Smooth muscle cell of the umbilical artery (primary cell): ENCODE results near the gene OCLN. TPM values are rescaled to one million over a fixed set of nuclear protein-coding genes. Genes with fewer than 3 reads are reported as not detected.

Experiments
- total RNA-seq: library from RNA; depleted of rRNA; stranded (reverse); fragments of >200 nt; gene quantifications from 2 replicates; pipeline ENCODE4 v1.2.3, GENCODE V29; 2014

The OCLN gene, protein sequence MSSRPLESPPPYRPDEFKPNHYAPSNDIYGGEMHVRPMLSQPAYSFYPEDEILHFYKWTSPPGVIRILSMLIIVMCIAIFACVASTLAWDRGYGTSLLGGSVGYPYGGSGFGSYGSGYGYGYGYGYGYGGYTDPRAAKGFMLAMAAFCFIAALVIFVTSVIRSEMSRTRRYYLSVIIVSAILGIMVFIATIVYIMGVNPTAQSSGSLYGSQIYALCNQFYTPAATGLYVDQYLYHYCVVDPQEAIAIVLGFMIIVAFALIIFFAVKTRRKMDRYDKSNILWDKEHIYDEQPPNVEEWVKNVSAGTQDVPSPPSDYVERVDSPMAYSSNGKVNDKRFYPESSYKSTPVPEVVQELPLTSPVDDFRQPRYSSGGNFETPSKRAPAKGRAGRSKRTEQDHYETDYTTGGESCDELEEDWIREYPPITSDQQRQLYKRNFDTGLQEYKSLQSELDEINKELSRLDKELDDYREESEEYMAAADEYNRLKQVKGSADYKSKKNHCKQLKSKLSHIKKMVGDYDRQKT
- 0.59 and 0.74 TPM in 2 replicates for total RNA-seq

GRCh38 chr5:69492391-69492922, at the start of gene OCLN:
TSS of gene OCLN (plus strand) at chr5:69492790. CDS start at chr5:69504245, 11,455 bp downstream.

GRCh38 chr5:69559908-69560330, 67.3 kb downstream of the OCLN start, which contains the start of gene GTF2H2C:
TSS of gene GTF2H2C (plus strand) at chr5:69560191. CDS start at chr5:69565133, 4,942 bp downstream.

Other genes starting within 250 kb of the OCLN start
- 4.5 and 6.0 TPM in 2 replicates for gene CCDC125, start 160.0 kb upstream of the OCLN start, total RNA-seq
- 35.3 and 59.0 TPM in 2 replicates for gene AK6, start 123.3 kb upstream of the OCLN start, total RNA-seq
- gene TAF9, start 123.3 kb upstream of the OCLN start, total RNA-seq = 52.9 and 66.5 TPM in 2 replicates
- gene RAD17, start 123.0 kb upstream of the OCLN start, total RNA-seq = 17.8 and 19.7 TPM in 2 replicates
- gene MARVELD2, start 77.7 kb upstream of the OCLN start, total RNA-seq = 0.30 and 1.3 TPM in 2 replicates
- 28.8 and 52.8 TPM in 2 replicates for gene GTF2H2C, start 67.4 kb downstream of the OCLN start, total RNA-seq